Activated naive CD4-positive, alpha-beta T cell treated with anti-CD3 and anti-CD28 coated beads, Interleukin-2, amount 50 U/mL, for 16 hours (primary cell): ENCODE measurements around the gene GGTLC3.
"Not testable (repeated sequence)": the region's sequence is repeated elsewhere in the genome, so short reads cannot be mapped to it uniquely, and the experiment has no call there.

Source experiments
- DNase-seq: peaks from one replicate; pipeline ENCODE4 v3.0.0-alpha.2; 2020

GGTLC3 gene

GRCh38 chr22:18518061-18518460 lies at the start of gene GGTLC3:
TSS of gene GGTLC3 (minus strand) at chr22:18518161. CDS start at chr22:18517897, 264 bp downstream.
- not testable (repeated sequence) for DNase-seq

- DNase-seq, result not testable (repeated sequence)
Observed at GRCh38 chr22:18560099-18560974, 42.4 kb upstream of the GGTLC3 start.

- DNase-seq, result not testable (repeated sequence)
Observed at GRCh38 chr22:18558939-18559338, 41.0 kb upstream of the GGTLC3 start.

GRCh38 chr22:18558516-18558915 lies 40.6 kb upstream of the GGTLC3 start:
- DNase-seq, result not testable (repeated sequence)

- DNase-seq, result not testable (repeated sequence)
Observed at GRCh38 chr22:18554280-18555256, 36.6 kb upstream of the GGTLC3 start.

- not testable (repeated sequence) for DNase-seq
Observed at GRCh38 chr22:18552839-18553597, 35.1 kb upstream of the GGTLC3 start.

- not testable (repeated sequence) for DNase-seq
Observed at GRCh38 chr22:18551046-18551445, 33.1 kb upstream of the GGTLC3 start.

GRCh38 chr22:18549458-18550179 lies 31.7 kb upstream of the GGTLC3 start:
- DNase-seq, result not testable (repeated sequence)

GRCh38 chr22:18544615-18545014 lies 26.7 kb upstream of the GGTLC3 start:
- not testable (repeated sequence) for DNase-seq

GRCh38 chr22:18543400-18543799 lies 25.4 kb upstream of the GGTLC3 start:
- DNase-seq, result not testable (repeated sequence)

- not testable (repeated sequence) for DNase-seq
Observed at GRCh38 chr22:18539994-18540393, 22.0 kb upstream of the GGTLC3 start.

- DNase-seq, result not testable (repeated sequence)
Observed at GRCh38 chr22:18534315-18534714, 16.4 kb upstream of the GGTLC3 start.

- not testable (repeated sequence) for DNase-seq
Observed at GRCh38 chr22:18533633-18534032, 15.7 kb upstream of the GGTLC3 start.

- DNase-seq, result not testable (repeated sequence)
Observed at GRCh38 chr22:18529416-18530145, 11.6 kb upstream of the GGTLC3 start.

- DNase-seq, result peak; percentile 88
Observed at GRCh38 chr22:18528597-18529415, 10.8 kb upstream of the GGTLC3 start.

- not testable (repeated sequence) for DNase-seq
Observed at GRCh38 chr22:18527752-18528596, 10.0 kb upstream of the GGTLC3 start, which contains the start of gene TMEM191B. TSS of gene TMEM191B (plus strand) at chr22:18527802. CDS start at chr22:18527981, 179 bp downstream.

GRCh38 chr22:18523328-18523727 lies 5.4 kb upstream of the GGTLC3 start:
- not testable (repeated sequence) for DNase-seq

GRCh38 chr22:18522762-18523161 lies 4.8 kb upstream of the GGTLC3 start:
- DNase-seq, result not testable (repeated sequence)

GRCh38 chr22:18513454-18513853 lies 4.5 kb downstream of the GGTLC3 start:
- DNase-seq, result not testable (repeated sequence)
